DOHH2 (cell line): Measurements from ENCODE around the gene TMEM95.
A peak's percentile ranks its signal among the peaks of the same experiment; 100 is the strongest.

ENCODE experiments used
- H3F3A ChIP-seq: fragments of 200-600 bp; sonication (generic), shearing (Covaris generic); 2 replicates; pipeline ENCODE4 v1.6.0; 2016; ENCODE audit warnings: antibody characterized with exemption, mild to moderate bottlenecking; ENCODE audit not compliant: control insufficient read depth, insufficient read depth
- H3K27ac ChIP-seq: fragments of 200-600 bp; sonication (generic); 2 replicates; pipeline ENCODE4 v1.5.1; 2014; ENCODE audit warnings: low read depth, mild to moderate bottlenecking, low read length, moderate library complexity
- H3K27me3 ChIP-seq: fragments of 200-600 bp; sonication (generic); 2 replicates; pipeline ENCODE4 v1.6.1; 2014; ENCODE audit warnings: mild to moderate bottlenecking, low read length, mixed read lengths; ENCODE audit not compliant: control insufficient read depth
- H3K36me3 ChIP-seq: fragments of 200-600 bp; sonication (generic); 2 replicates; pipeline ENCODE4 v1.6.1; 2014; ENCODE audit warnings: mild to moderate bottlenecking, low read length, moderate library complexity, mixed read lengths; ENCODE audit not compliant: control insufficient read depth
- H3K4me1 ChIP-seq: fragments of 200-600 bp; sonication (generic); 2 replicates; pipeline ENCODE4 v1.6.1; 2014; ENCODE audit warnings: mild to moderate bottlenecking, low read length, mixed read lengths; ENCODE audit not compliant: control insufficient read depth
- H3K4me2 ChIP-seq: fragments of 200-600 bp; sonication (generic); 2 replicates; pipeline ENCODE4 v1.6.0; 2014; ENCODE audit warnings: mild to moderate bottlenecking, low read length, moderate library complexity
- H3K4me3 ChIP-seq: fragments of 200-600 bp; sonication (generic); 2 replicates; pipeline ENCODE4 v1.5.1; 2014; ENCODE audit warnings: mild to moderate bottlenecking, low read length, mixed read lengths
- H3K79me2 ChIP-seq: fragments of 200-600 bp; sonication (generic); 2 replicates; pipeline ENCODE4 v1.6.1; 2014; ENCODE audit warnings: mild to moderate bottlenecking, low read length, mixed read lengths; ENCODE audit not compliant: control insufficient read depth
- H3K9me2 ChIP-seq: fragments of 200-600 bp; sonication (generic); replicated peaks from 2 replicates; pipeline ENCODE4 v1.6.1; 2014; ENCODE audit warnings: mild to moderate bottlenecking, low read length, mixed read lengths; ENCODE audit not compliant: control insufficient read depth
- H3K9me3 ChIP-seq: fragments of 200-600 bp; sonication (generic); 2 replicates; pipeline ENCODE4 v1.6.1; 2014; ENCODE audit warnings: antibody characterized with exemption, low read length, mixed read lengths; ENCODE audit not compliant: control insufficient read depth, insufficient read depth
- H4K20me1 ChIP-seq: fragments of 200-600 bp; sonication (generic); 2 replicates; pipeline ENCODE4 v1.6.0; 2014; ENCODE audit warnings: low read depth, mild to moderate bottlenecking, antibody characterized with exemption, low read length, moderate library complexity; ENCODE audit not compliant: control insufficient read depth, insufficient read depth
- EZH2phosphoT487 ChIP-seq: fragments of 200-600 bp; sonication (generic); IDR thresholded peaks from 2 replicates; pipeline ENCODE4 v1.6.1; 2017; ENCODE audit warnings: borderline replicate concordance, mild to moderate bottlenecking, antibody characterized with exemption, low read length, moderate library complexity, mixed read lengths
- TF ChIP-seq, protein P1 (sequence below): fragments of 200-600 bp; sonication (generic); IDR thresholded peaks from one replicate; pipeline ENCODE4 v1.5.1; 2014; ENCODE audit warnings: antibody characterized with exemption, mild to moderate bottlenecking, low read depth, low read length; ENCODE audit not compliant: poor library complexity, severe bottlenecking

TMEM95 gene

DNA sequence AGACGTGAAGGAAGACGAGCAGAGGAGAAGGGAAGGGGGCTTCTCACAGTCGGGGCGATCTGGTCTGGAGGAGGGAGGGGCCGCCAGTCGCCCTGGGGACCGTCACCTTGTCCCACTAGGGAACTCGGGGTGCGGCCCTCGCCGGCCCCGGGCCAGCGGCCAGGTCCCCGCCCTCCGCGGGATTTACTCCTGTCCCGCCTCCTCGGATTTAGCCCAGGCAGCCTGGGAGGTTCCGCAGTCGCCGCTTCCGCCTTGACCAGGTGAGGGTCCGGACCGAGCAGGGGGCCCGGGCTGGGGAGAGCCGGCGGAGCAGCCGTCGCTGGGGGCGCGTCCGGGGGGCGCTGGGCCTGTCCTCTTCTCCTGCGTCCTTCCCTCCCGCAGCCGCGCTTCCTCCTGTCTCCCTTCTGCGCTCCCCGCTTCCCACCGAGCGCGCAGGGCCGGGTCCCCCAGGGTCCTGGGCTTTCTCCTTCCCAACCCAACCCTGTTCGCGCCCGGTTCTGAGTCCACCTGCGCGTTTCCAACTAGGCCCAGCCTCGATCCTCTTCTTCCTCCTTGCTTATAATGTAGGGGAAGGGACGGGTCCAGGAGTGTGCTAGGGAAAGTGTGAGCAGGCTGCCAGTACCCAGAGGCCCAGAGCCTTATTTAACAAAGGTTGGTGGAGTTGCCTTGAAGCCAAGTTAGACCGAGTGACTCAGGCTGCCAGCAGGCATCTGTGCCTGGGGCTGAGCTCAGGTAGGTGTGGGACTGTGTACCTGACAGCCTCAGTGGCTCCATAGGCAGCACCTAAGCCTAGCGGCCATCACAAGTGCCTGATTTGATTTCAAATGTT is 26.1 kb downstream of the TMEM95 start, which contains the start of gene TNK1:
Gene TNK1, plus strand, starts transcription at position 235 of the 829 bp plus-strand sequence. CDS start 1,838 bp downstream, outside the sequence.
- Histone ChIP-seq H3F3A (no peaks in the 10 kb centered on the region), H3K9me2 (no peaks in the 10 kb centered on the region), H3K79me2 (no peaks in the 10 kb centered on the region), H3K36me3 (no peaks in the 10 kb centered on the region), H4K20me1 (no peaks in the 10 kb centered on the region), H3K4me1 (peaks cover 15% of the 10 kb centered on the region), H3K9me3 (peaks cover 6% of the 10 kb centered on the region), H3K4me2 (no peak within 1 kb of the TSS), H3K27me3 (0 out of 2 replicates have a peak, but pooled peaks cover 6% of the 10 kb centered on the region), H3K4me3 (no peak within 1 kb of the TSS), H3K27ac (no peak within 1 kb of the TSS)
- TF ChIP-seq, protein P1, sequence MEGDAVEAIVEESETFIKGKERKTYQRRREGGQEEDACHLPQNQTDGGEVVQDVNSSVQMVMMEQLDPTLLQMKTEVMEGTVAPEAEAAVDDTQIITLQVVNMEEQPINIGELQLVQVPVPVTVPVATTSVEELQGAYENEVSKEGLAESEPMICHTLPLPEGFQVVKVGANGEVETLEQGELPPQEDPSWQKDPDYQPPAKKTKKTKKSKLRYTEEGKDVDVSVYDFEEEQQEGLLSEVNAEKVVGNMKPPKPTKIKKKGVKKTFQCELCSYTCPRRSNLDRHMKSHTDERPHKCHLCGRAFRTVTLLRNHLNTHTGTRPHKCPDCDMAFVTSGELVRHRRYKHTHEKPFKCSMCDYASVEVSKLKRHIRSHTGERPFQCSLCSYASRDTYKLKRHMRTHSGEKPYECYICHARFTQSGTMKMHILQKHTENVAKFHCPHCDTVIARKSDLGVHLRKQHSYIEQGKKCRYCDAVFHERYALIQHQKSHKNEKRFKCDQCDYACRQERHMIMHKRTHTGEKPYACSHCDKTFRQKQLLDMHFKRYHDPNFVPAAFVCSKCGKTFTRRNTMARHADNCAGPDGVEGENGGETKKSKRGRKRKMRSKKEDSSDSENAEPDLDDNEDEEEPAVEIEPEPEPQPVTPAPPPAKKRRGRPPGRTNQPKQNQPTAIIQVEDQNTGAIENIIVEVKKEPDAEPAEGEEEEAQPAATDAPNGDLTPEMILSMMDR = no peak
- TF ChIP-seq EZH2phosphoT487 = no peak

DNA sequence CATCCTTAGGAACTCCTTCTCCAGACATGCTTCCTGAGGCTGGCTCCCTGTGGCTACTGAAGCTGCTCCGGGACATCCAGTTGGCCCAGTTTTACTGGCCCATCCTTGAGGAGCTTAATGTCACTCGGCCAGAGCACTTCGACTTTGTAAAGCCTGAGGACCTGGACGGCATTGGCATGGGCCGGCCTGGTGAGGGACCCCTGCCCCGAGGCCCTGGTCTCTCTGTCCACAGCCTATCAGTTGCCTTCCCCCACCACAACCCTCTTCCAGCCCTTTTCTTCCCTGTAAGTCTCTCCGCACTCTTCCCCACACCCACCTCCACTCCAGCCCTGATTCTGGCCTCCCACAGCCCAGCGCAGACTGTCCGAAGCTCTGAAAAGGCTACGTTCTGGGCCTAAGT is 27.9 kb downstream of the TMEM95 start:
- Histone ChIP-seq H3K4me2 (no peak overlapping the region), H3K27me3 (0 out of 2 replicates have a peak, but pooled peaks cover 6% of the 10 kb centered on the region), H3K9me3 (peaks cover 6% of the 10 kb centered on the region), H3F3A (no peaks in the 10 kb centered on the region), H3K4me1 (peaks cover 15% of the 10 kb centered on the region), H3K79me2 (no peaks in the 10 kb centered on the region), H3K36me3 (no peaks in the 10 kb centered on the region), H3K9me2 (no peaks in the 10 kb centered on the region), H3K4me3 (no peak overlapping the region), H4K20me1 (no peaks in the 10 kb centered on the region), H3K27ac (no peak overlapping the region)
- TF ChIP-seq EZH2phosphoT487 = no peak
- TF ChIP-seq, protein P1 = no peak

DNA sequence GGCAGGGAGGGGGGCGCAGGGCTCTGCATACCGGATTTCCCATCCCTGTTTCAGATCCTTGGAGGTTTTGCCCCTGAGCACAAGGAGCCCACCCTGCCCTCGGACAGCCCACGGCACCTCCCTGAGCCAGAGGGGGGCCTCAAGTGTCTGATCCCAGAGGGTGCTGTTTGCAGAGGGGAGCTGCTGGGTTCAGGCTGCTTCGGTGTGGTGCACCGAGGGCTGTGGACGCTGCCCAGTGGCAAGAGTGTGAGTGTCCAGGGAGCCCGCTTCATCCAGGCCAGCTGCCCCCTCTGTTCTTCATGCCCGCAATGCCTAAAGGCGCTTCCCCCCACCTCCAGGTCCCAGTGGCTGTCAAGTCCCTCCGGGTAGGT is 28.4 kb downstream of the TMEM95 start:
- Histone ChIP-seq H4K20me1 (no peaks in the 10 kb centered on the region), H3K79me2 (no peaks in the 10 kb centered on the region), H3F3A (no peaks in the 10 kb centered on the region), H3K4me2 (peak overlapping the region; percentile 91), H3K27ac (no peak overlapping the region), H3K9me2 (no peaks in the 10 kb centered on the region), H3K36me3 (no peaks in the 10 kb centered on the region), H3K9me3 (peaks cover 6% of the 10 kb centered on the region), H3K4me3 (no peak overlapping the region), H3K4me1 (peaks cover 15% of the 10 kb centered on the region), H3K27me3 (0 out of 2 replicates have a peak, but pooled peaks cover 6% of the 10 kb centered on the region)
- TF ChIP-seq, protein P1 = no peak
